Sigmoid colon (tissue), 7 donors: ENCODE data around the gene SHANK3. TPM values are rescaled to one million over a fixed set of nuclear protein-coding genes. Genes with fewer than 3 reads are reported as not detected.

Source experiments
- DNase-seq: peaks from one replicate; pipeline ENCODE4 v3.0.0-alpha.2; 2019
- H3K27ac ChIP-seq, 4 donors: fragments of 200-600 bp; sonication (generic); one replicate each; pipeline ENCODE4 v1.5.1; 2016 to 2019; ENCODE audit warnings: mild to moderate bottlenecking in 1 of 4
- H3K27me3 ChIP-seq, 3 donors: fragments of 200-600 bp; sonication (generic); one replicate each; pipeline ENCODE4 v1.5.1; 2019; ENCODE audit warnings: mild to moderate bottlenecking in 1 of 3
- H3K36me3 ChIP-seq, 4 donors: fragments of 200-600 bp; sonication (generic); one replicate each; pipeline ENCODE4 v1.5.1; 2016 to 2019
- H3K4me1 ChIP-seq, 4 donors: fragments of 200-600 bp; sonication (generic); one replicate each; pipeline ENCODE4 v1.5.1; 2017 to 2019
- H3K4me3 ChIP-seq, 4 donors: fragments of 200-600 bp; sonication (generic); one replicate each; pipeline ENCODE4 v1.5.1; 2017 to 2019; ENCODE audit warnings: mild to moderate bottlenecking in 2 of 4, moderate library complexity in 1 of 4
- H3K9me3 ChIP-seq, 4 donors: fragments of 200-600 bp in 3 of 4; sonication (generic) in 3 of 4; one replicate each; pipeline versions ENCODE4 v1.5.1 to v1.6.1; 2013 to 2019
- EP300 ChIP-seq, 4 donors: sonication (generic); formaldehyde crosslinking; IDR thresholded peaks; one replicate each; pipeline ENCODE4 v1.6.1; 2017; ENCODE audit warnings: antibody characterized with exemption in 4 of 4
- POLR2A ChIP-seq, 2 donors: fragments of 450-650 bp; IDR thresholded peaks; one replicate each; pipeline ENCODE4 v1.6.1; 2016; ENCODE audit warnings: antibody characterized with exemption in 2 of 2, mild to moderate bottlenecking in 2 of 2, moderate library complexity in 2 of 2
- POLR2AphosphoS5 ChIP-seq, 4 donors: sonication (generic); formaldehyde crosslinking; IDR thresholded peaks; one replicate each; pipeline ENCODE4 v1.6.1; 2017; ENCODE audit warnings: antibody characterized with exemption in 4 of 4
- whole genome bisulfite sequencing, 2 donors: extraction: QIAGEN DNeasy Blood & Tissue Kit; methylation state at CpG; one replicate each; pipeline ENCODE4 v1.1.7; 2013; 5-methylcytosine and 5-hydroxymethylcytosine counted together
- intact Hi-C: fragments of 100-400 bp; cut with DNase I; formaldehyde crosslinking; loops from one replicate; pipeline ENCODE4 v1.15.1; 2023
- polyA plus RNA-seq, 3 donors: library from polyadenylated mRNA; stranded (reverse); fragments of 200-250 nt; gene quantifications; one replicate each; pipeline ENCODE4 v1.2.3, GENCODE V29; 2013
- small RNA-seq, 3 donors: library from RNA; depleted of rRNA; stranded (forward); fragments of <200 nt; gene quantifications; one replicate each; pipeline ENCODE3, GENCODE V24; 2016
- total RNA-seq, 4 donors: library from RNA; depleted of rRNA; stranded (reverse); fragments of >200 nt; gene quantifications; one replicate each; pipeline ENCODE4 v1.1.0, GENCODE V29; 2016
- TF ChIP-seq, protein P1 (sequence below), 4 experiments: fragments of 450-650 bp in 3 of 4; fragments of 200-600 bp in 1 of 4; IDR thresholded peaks; one replicate each; pipeline ENCODE4 v1.5.1; 2016 to 2019; ENCODE audit warnings: antibody characterized with exemption in 4 of 4, mild to moderate bottlenecking in 3 of 4, moderate library complexity in 2 of 4
- donor health status: healthy with polysubstance abuse.
- donor health status: Bipolar disorder and iron deficiency.
- donor health status: healthy.

Gene SHANK3
- total and polyA plus RNA-seq, 7 donors: 0.23 to 14.4 (median 3.2) TPM

DNA sequence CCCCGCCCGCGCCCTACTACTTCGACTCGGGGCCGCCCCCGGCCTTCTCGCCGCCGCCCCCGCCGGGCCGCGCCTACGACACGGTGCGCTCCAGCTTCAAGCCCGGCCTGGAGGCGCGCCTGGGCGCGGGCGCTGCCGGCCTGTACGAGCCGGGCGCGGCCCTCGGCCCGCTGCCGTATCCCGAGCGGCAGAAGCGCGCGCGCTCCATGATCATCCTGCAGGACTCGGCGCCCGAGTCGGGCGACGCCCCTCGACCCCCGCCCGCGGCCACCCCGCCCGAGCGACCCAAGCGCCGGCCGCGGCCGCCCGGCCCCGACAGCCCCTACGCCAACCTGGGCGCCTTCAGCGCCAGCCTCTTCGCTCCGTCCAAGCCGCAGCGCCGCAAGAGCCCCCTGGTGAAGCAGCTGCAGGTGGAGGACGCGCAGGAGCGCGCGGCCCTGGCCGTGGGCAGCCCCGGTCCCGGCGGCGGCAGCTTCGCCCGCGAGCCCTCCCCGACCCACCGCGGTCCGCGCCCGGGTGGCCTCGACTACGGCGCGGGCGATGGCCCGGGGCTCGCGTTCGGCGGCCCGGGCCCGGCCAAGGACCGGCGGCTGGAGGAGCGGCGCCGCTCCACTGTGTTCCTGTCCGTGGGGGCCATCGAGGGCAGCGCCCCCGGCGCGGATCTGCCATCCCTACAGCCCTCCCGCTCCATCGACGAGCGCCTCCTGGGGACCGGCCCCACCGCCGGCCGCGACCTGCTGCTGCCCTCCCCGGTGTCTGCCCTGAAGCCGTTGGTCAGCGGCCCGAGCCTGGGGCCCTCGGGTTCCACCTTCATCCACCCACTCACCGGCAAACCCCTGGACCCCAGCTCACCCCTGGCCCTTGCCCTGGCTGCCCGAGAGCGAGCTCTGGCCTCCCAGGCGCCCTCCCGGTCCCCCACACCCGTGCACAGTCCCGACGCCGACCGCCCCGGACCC is 48.0 kb downstream of the SHANK3 start:
- no peaks in the 10 kb centered on the region for H3K9me3 ChIP-seq
- TF ChIP-seq, protein P1, sequence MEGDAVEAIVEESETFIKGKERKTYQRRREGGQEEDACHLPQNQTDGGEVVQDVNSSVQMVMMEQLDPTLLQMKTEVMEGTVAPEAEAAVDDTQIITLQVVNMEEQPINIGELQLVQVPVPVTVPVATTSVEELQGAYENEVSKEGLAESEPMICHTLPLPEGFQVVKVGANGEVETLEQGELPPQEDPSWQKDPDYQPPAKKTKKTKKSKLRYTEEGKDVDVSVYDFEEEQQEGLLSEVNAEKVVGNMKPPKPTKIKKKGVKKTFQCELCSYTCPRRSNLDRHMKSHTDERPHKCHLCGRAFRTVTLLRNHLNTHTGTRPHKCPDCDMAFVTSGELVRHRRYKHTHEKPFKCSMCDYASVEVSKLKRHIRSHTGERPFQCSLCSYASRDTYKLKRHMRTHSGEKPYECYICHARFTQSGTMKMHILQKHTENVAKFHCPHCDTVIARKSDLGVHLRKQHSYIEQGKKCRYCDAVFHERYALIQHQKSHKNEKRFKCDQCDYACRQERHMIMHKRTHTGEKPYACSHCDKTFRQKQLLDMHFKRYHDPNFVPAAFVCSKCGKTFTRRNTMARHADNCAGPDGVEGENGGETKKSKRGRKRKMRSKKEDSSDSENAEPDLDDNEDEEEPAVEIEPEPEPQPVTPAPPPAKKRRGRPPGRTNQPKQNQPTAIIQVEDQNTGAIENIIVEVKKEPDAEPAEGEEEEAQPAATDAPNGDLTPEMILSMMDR (IDR thresholded peaks at IDR 0.05): no peak
- no peak for TF ChIP-seq EP300 (IDR thresholded peaks at IDR 0.05)
- TF ChIP-seq POLR2A (IDR thresholded peaks at IDR 0.05): no peak
- TF ChIP-seq POLR2AphosphoS5 (IDR thresholded peaks at IDR 0.05): no peak
- intact Hi-C loops: no loop called here
- 27 to 66% methylated on average over 132 of the region's 132 CpGs for WGBS, 2 donors
- no peak overlapping the region for H3K27ac ChIP-seq
- no peak for DNase-seq
- no peaks in the 10 kb centered on the region for H3K36me3 ChIP-seq
- no peak overlapping the region for H3K4me3 ChIP-seq
- H3K4me1 ChIP-seq: peaks cover 0 to 9% (median 4%) of the 10 kb centered on the region in 4 donors
- H3K27me3 ChIP-seq: peaks cover 9 to 33% (median 32%) of the 10 kb centered on the region in 3 donors

DNA sequence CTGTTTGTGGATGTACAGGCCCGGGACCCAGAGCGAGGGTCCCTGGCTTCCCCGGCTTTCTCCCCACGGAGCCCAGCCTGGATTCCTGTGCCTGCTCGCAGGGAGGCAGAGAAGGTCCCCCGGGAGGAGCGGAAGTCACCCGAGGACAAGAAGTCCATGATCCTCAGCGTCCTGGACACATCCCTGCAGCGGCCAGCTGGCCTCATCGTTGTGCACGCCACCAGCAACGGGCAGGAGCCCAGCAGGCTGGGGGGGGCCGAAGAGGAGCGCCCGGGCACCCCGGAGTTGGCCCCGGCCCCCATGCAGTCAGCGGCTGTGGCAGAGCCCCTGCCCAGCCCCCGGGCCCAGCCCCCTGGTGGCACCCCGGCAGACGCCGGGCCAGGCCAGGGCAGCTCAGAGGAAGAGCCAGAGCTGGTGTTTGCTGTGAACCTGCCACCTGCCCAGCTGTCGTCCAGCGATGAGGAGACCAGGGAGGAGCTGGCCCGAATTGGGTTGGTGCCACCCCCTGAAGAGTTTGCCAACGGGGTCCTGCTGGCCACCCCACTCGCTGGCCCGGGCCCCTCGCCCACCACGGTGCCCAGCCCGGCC is 48.7 kb downstream of the SHANK3 start:
- Histone ChIP-seq H3K27me3 (peaks cover 9 to 33% (median 32%) of the 10 kb centered on the region in 3 donors), H3K4me3 (no peak overlapping the region), H3K9me3 (no peaks in the 10 kb centered on the region), H3K4me1 (peaks cover 0 to 9% (median 4%) of the 10 kb centered on the region in 4 donors), H3K27ac (no peak overlapping the region), H3K36me3 (no peaks in the 10 kb centered on the region)
- intact Hi-C loops: no loop called here
- WGBS, 2 donors: 90 to 93% methylated on average over 32 of the region's 32 CpGs
- TF ChIP-seq, protein P1 (IDR thresholded peaks at IDR 0.05): no peak
- TF ChIP-seq EP300 (IDR thresholded peaks at IDR 0.05) (no peak), POLR2AphosphoS5 (IDR thresholded peaks at IDR 0.05) (no peak), POLR2A (IDR thresholded peaks at IDR 0.05) (no peak)
- no peak for DNase-seq

DNA sequence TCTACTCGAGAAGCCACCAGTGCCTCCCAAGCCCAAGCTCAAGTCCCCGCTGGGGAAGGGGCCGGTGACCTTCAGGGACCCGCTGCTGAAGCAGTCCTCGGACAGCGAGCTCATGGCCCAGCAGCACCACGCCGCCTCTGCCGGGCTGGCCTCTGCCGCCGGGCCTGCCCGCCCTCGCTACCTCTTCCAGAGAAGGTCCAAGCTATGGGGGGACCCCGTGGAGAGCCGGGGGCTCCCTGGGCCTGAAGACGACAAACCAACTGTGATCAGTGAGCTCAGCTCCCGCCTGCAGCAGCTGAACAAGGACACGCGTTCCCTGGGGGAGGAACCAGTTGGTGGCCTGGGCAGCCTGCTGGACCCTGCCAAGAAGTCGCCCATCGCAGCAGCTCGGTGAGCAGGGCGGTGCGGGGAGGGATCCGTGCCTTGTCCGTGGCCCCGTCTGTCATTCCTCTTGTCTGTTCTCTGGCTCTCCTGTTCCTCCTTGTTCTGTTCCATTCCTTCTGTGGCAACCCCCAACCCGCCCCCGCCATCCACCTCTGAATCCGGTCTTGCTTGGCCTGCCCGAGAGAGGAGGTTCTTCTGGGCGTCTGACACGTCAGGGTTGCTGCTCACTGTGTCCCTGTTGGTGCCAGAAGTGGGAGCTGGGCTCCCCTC is 49.6 kb downstream of the SHANK3 start:
- DNase-seq: no peak
- TF ChIP-seq POLR2A (IDR thresholded peaks at IDR 0.05): no peak
- TF ChIP-seq EP300 (IDR thresholded peaks at IDR 0.05): no peak
- TF ChIP-seq, protein P1 (IDR thresholded peaks at IDR 0.05): no peak
- no peak for TF ChIP-seq POLR2AphosphoS5 (IDR thresholded peaks at IDR 0.05)
- 94 to 95% methylated on average over 33 of the region's 33 CpGs for WGBS, 2 donors

More for the DNA sequence above, 49.6 kb downstream of the SHANK3 start:
- Histone ChIP-seq H3K9me3 (no peaks in the 10 kb centered on the region), H3K27ac (no peak overlapping the region), H3K4me3 (no peak overlapping the region), H3K27me3 (peaks cover 9 to 33% (median 32%) of the 10 kb centered on the region in 3 donors), H3K36me3 (no peaks in the 10 kb centered on the region), H3K4me1 (peaks cover 0 to 9% (median 4%) of the 10 kb centered on the region in 4 donors)
- intact Hi-C loops: no loop called here

Small RNA genes within 50 kb of the gene (small RNA-seq; reads per million reads assigned to genes)
- gene RF00019 (0 reads per million in 3 donors), gene RNU6-409P (0 reads per million in 3 donors)

Other genes starting within 250 kb of the SHANK3 start
- gene SBF1, start 197.8 kb upstream of the SHANK3 start, total RNA-seq: 10 to 100 TPM; 23.2 to 53.7 (median 32.3) TPM
- 10 to 100 TPM; 13.8 to 67.3 (median 17.3) TPM for gene SBF1, start 197.8 kb upstream of the SHANK3 start, polyA plus RNA-seq
- not detected for gene ADM2, start 191.3 kb upstream of the SHANK3 start, total RNA-seq
- gene ADM2, start 191.3 kb upstream of the SHANK3 start, polyA plus RNA-seq: 1 to 10 TPM; 1.2 to 8.6 (median 3.2) TPM
- gene MIOX, start 186.0 kb upstream of the SHANK3 start, total RNA-seq: not detected
- under 1 TPM in 1 of 3 donors, not detected in 2; 0.20 TPM for gene MIOX, start 186.0 kb upstream of the SHANK3 start, polyA plus RNA-seq
- gene LMF2, start 165.1 kb upstream of the SHANK3 start, total RNA-seq: 10 to 100 TPM; 24.8 to 52.5 (median 45.3) TPM
- 10 to 100 TPM in 2 of 3 donors, 1 to 10 TPM in 1; 7.2 to 61.1 (median 11.3) TPM for gene LMF2, start 165.1 kb upstream of the SHANK3 start, polyA plus RNA-seq
- 10 to 100 TPM; 30.7 to 54.0 (median 35.6) TPM for gene NCAPH2, start 164.6 kb upstream of the SHANK3 start, total RNA-seq
- 10 to 100 TPM; 20.3 to 45.3 (median 22.2) TPM for gene NCAPH2, start 164.6 kb upstream of the SHANK3 start, polyA plus RNA-seq
- gene SCO2, start 147.2 kb upstream of the SHANK3 start, total RNA-seq: 1 to 10 TPM in 3 of 4 donors, not detected in 1; 1.3 to 1.8 (median 1.4) TPM
- gene SCO2, start 147.2 kb upstream of the SHANK3 start, polyA plus RNA-seq: 1 to 10 TPM; 3.9 to 5.4 (median 5.1) TPM
- gene TYMP, start 142.8 kb upstream of the SHANK3 start, total RNA-seq: 10 to 100 TPM; 20.0 to 44.3 (median 22.5) TPM
- gene TYMP, start 142.8 kb upstream of the SHANK3 start, polyA plus RNA-seq: 100 to 1,000 TPM in 1 of 3 donors, 10 to 100 TPM in 2; 17.4 to 169 (median 89.5) TPM
- gene KLHDC7B, start 126.9 kb upstream of the SHANK3 start, total RNA-seq: not detected
- 1 to 10 TPM in 1 of 3 donors, not detected in 2; 2.0 TPM for gene KLHDC7B, start 126.9 kb upstream of the SHANK3 start, polyA plus RNA-seq
- gene SYCE3, start 109.9 kb upstream of the SHANK3 start, total RNA-seq: not detected
- gene SYCE3, start 109.9 kb upstream of the SHANK3 start, polyA plus RNA-seq: not detected
- 10 to 100 TPM in 1 of 4 donors, 1 to 10 TPM in 3; 1.4 to 10.2 (median 6.1) TPM for gene CPT1B, start 94.4 kb upstream of the SHANK3 start, total RNA-seq
- 10 to 100 TPM in 1 of 3 donors, 1 to 10 TPM in 2; 3.2 to 22.6 (median 4.2) TPM for gene CPT1B, start 94.4 kb upstream of the SHANK3 start, polyA plus RNA-seq
- 10 to 100 TPM; 22.0 to 55.1 (median 39.2) TPM for gene CHKB, start 90.0 kb upstream of the SHANK3 start, total RNA-seq
- 10 to 100 TPM; 24.7 to 90.0 (median 37.8) TPM for gene CHKB, start 90.0 kb upstream of the SHANK3 start, polyA plus RNA-seq
- 1 to 10 TPM in 3 of 4 donors, under 1 TPM in 1; 0.66 to 2.9 (median 2.0) TPM for gene MAPK8IP2, start 72.0 kb upstream of the SHANK3 start, total RNA-seq
- 1 to 10 TPM in 1 of 3 donors, under 1 TPM in 2; under 0.01 to 1.9 (median 0.23) TPM for gene MAPK8IP2, start 72.0 kb upstream of the SHANK3 start, polyA plus RNA-seq
- 10 to 100 TPM; 19.3 to 26.3 (median 23.8) TPM for gene ARSA, start 44.7 kb upstream of the SHANK3 start, total RNA-seq
- 10 to 100 TPM; 10.8 to 56.9 (median 26.8) TPM for gene ARSA, start 44.7 kb upstream of the SHANK3 start, polyA plus RNA-seq
- under 1 TPM in 1 of 4 donors, not detected in 3; 0.68 TPM for gene ACR, start 65.4 kb downstream of the SHANK3 start, total RNA-seq
- gene ACR, start 65.4 kb downstream of the SHANK3 start, polyA plus RNA-seq: under 1 TPM in 1 of 3 donors, not detected in 2; 0.06 TPM
- 10 to 100 TPM; 10.3 to 29.6 (median 13.8) TPM for gene RABL2B, start 110.8 kb downstream of the SHANK3 start, total RNA-seq
- 10 to 100 TPM; 10.4 to 18.0 (median 17.6) TPM for gene RABL2B, start 110.8 kb downstream of the SHANK3 start, polyA plus RNA-seq